Measurements from ENCODE around the gene SPATA2L.
"Not testable (repeated sequence)": the region's sequence is repeated elsewhere in the genome, so short reads cannot be mapped to it uniquely, and the experiment has no call there.

Gene SPATA2L

GRCh38 chr16:89689142-89689541, 12.4 kb downstream of the SPATA2L start:
- no peak for DNase-seq

DNA sequence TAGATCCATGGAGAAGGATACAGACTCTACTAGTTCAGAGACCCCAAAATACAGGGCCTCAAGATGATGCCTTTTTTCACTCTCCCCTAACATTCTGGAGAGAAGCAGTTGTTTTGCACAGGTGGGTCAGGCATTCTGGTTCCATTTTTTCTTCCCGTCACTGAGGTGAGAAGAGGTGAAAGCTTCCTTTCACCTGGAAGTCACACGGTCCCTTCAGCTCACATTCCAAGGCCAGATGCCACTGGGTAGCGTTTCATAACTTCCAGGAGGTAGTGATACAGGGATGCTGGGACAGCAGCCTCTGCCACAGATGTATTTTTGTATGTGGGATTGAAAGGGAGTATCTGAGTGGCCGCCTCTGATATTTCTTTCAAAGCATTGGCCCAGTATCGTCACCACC, 13.1 kb downstream of the SPATA2L start:
- DNase-seq = no peak

DNA sequence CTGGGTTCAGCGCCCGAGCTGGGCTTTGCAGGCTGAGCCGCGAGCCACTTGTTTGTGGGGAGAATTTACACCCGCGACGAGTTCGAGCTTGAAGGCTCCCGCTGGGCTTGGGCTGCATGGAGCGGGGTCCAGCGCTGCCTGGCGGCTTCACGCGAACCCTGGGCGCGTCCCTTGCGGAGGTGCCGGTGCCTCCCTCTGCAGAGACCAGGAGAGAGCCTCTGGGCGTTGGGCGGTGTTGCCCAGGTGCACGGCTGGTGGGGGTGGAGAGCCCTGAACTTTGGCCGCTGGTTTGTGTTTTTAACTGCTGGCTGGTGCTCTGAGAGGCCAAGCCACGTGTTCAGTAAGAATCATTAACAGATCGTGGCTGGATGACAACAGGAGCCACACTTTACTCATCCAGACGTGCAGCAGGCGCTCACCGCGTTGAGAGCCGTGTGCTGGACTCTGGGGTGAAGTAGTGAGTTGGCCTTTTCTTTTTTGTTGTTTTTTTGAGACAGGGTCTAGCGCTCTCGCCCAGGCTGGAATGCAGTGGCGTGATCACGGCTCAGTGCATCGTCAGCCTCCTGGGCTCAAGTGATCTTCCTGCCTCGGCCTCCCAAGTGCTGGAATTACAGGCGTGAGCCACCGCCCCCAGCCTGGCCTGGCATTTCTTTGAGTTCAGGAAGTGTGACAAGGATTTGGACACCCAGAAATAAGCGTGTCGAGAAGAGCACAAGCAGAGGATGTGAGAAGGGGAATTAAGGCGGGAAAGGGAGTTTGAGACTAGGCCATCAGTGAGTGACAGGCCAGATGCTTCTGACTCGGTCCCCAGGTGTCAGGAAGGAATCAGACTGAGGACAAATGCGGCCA, 14.2 kb downstream of the SPATA2L start:
- no peak for DNase-seq

GRCh38 chr16:89686520-89687091, 14.9 kb downstream of the SPATA2L start, which contains the start of gene CDK10:
Gene CDK10, plus strand, starts transcription at chr16:89686689. Its CDS starts 22 bp downstream, at chr16:89686711.
- DNase-seq = peak; percentile 88

GRCh38 chr16:89685916-89686315, 15.6 kb downstream of the SPATA2L start:
- DNase-seq = no peak

DNA sequence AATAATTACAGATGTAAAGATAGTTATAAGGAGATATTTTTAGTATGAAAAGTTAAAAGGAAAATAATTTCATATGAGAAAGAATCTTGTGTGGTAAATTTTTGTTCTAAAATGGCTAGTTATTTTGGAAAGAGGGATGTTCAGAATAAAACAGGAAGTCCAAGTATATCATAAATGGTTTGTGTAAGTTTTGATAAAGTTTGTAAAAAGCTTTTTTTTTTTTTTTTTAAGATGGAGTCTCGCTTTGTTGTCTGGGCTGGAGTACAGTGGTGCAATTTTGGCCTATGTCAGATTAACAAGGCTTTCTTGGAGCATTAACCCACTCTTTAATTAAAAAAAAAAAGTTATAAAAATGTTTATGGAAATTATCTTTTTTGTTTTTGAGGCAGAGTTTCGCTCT, 23.2 kb downstream of the SPATA2L start:
- DNase-seq = no peak

DNA sequence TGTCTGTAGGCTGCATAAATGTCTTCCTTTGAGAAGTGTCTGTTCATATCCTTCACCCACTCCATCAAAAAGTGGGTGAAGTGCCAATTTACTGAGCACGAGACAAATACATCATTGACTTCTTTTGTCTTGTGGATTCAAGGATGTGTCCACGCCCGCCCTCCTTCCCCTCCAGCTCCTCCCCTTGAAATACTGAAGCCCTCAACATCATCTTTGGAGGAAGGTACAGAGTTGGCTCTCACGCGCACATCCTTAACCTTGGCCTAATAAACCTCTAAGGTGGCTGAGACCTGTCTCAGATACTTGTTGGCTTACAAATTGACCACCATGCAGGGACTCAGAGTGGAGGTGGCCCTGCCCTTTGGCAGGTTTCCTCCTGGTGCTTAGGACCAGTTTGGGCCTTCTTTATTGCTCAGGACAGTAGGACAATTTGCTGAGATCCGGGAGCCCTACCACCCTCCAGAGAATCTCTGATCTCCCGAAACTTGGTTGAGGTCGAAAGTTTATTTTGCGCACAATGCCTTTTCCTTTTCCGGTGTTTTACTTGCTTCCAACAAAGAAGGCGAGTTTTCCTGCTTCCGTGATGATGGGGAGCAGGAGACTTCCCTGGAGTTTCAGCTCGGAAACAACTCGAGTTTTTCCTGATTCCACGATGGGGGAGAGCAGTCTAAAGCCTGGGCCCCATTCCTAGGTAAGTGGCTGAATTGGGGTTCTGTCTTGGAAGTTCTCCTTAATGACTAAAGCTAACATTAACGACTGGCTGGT, 29.1 kb downstream of the SPATA2L start:
- DNase-seq = no peak

DNA sequence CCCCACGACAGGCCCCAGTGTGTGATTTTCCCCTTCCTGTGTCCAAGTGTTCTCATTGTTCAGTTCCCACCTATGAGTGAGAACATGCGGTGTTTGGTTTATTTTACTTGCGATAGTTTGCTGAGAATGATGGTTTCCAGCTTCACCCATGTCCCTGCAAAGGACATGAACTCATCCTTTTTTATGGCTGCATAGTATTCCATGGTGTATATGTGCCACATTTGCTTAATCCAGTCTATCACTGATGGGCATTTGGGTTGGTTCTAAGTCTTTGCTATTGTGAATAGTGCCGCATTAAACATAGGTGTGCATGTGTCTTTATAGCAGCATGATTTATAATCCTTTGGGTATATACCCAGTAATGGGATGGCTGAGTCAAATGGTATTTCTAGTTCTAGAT, 29.9 kb downstream of the SPATA2L start:
- not testable (repeated sequence) for DNase-seq

DNA sequence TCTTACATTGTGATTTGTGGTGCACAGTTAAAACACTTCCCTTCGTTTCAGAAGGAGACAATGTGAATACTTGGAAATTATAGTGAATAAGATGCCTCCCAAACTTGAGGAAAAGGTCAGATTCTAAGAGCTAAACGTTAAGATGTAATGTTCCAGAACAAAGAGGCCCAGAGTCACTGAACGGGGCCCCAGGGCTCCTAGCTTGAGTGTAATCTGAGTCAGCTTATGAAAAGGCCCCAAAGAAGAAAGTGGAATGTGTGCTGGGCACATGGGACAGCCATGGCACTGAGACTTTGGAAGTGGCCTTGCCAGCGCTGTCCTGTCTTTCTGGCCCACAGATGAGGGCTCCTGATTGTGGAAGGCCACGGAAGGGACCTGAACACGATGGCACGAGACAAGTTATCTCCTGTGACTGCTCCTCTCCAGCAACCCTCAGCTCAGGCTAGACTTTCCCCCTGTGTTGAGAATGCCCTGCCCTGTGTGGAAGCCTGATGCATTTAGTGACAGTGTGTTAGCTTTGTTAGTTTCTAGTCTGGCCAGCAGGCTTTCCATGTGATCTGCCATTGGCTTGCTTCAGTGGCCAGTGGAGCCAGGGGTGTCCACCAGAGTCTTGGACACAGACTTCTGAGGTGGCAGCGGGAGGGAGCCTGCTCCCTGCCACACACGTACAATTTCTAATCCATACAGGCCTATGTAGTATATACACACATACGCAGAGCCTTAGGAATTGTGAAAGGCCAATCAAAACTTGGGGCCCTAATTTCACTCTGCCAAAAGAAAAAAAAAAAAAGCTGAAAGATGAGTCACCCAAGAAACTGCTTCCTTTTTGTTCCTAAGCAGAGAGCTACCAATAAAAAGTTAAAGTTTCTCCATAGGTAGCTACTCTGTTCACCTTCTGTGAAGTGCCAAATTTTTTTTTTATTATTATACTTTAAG, 30.7 kb downstream of the SPATA2L start:
- no peak for DNase-seq

GRCh38 chr16:89669755-89670154, 31.8 kb downstream of the SPATA2L start:
- no peak for DNase-seq

- no peak for DNase-seq
Measured at GRCh38 chr16:89668790-89669158, 32.7 kb downstream of the SPATA2L start.

DNA sequence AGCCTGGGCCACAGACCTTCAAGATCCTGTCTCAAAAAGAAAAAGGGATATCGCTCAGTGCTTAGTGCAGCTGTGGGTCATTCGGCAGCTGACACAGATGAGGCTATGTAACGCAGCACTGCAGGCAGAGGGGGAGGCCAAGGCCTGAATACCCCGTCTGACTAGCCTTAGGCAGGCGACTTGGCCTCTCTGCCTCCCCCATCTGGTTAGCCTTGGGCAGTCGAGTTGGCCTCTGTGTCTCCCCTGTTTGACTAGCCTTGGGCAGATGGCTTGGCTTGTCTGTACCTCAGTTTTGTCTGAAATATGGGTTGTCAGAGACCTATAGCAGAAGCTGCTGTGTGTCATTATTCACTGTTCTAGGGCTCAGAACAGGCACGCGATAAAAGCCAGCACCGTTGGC, 33.9 kb downstream of the SPATA2L start:
- no peak for DNase-seq

DNA sequence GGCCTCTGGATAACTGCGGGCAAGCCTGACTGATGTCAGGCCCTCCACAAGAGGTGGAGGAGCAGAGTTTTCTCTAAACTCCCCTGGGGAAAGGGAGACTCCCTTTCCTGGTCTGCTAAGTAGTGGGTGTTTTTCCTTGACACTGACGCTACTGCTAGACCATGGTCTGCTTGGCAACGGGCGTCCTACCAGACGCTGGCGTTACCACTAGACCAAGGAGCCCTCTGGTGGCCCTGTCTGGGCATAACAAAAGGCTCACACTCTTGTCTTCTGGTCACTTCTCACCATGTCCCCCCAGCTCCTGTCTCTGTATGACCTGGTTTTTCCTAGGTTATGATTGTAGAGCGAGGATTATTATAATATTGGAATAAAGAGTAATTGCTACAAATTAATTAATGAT, 34.5 kb downstream of the SPATA2L start:
- not testable (repeated sequence) for DNase-seq

DNA sequence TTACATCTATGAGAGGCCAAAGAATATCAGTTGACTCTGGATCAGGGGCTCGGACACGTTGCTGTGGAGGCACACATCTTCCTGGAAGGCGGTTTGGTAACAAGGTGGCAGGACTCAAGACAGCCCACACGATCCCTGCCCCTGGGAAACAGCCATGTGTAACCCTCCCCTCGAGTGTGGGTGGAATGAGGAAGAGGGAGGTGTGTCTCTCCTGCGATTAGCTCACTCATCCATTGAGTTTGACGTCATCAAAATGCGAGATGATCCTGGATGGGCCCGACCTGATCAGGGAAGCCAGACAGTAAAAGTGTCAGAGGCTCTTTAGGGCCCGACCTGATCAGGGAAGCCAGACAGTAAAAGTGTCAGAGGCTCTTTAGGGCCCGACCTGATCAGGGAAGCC, 37.3 kb downstream of the SPATA2L start:
- not testable (repeated sequence) for DNase-seq

DNA sequence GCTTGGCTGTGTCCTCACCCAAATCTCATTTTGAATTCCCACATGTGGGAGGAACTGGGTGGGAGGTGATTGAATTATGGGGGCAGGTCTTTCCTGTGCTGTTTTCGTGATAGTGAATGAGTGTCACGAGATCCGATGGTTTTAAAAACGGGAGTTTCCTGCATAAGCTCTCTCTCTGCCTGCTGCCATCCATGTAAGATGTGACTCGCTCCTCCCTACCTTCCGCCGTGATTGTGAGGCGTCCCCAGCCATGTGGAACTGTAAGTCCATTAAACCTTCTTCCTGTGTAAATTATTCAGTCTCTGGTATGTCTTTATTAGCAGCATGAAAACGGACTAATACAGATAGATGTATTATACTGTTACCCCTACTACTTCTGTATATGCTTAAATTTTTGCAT, 40.3 kb downstream of the SPATA2L start:
- no peak for DNase-seq

- no peak for DNase-seq
Measured at GRCh38 chr16:89660146-89660545, 41.4 kb downstream of the SPATA2L start.

- DNase-seq = peak; percentile 16
Measured at GRCh38 chr16:89658221-89658879, 43.2 kb downstream of the SPATA2L start.

DNA sequence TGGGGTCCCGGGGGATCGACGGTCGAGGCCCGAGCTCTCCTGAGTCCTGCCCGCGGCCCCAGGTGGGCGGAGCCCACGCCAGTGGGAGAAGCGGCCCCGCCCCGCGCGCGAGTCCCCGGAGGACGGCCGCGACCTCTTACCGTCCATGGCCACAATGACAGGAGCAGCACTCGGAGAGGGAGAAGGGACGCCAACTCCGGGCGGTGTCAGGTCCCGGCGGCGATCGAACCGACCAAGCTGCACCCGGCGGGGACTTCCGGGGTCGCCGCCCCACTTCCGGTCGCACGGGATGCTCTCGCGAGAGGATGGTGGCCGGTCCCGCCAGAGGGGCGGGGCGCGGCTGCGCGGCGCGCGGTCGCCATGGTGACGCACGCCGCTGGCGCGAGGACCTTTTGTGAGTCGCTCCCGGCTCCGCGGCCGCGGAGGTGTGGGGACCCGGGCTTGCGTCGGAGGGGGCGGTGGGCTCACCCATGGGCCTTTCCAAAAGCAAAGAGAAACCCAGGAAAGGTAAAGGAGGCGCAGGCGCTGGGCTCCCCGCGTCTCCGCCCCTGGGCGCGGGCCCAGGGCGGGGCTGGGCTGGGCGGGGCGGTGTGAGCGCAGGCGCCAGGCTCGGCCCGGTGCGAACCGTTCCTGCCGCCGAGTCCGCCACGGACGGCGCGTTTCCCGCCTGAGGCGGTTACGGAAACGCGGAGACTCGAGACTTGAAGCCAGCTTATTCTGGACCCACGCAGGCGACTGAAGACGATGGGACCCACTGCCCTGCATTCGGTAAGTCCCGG, 43.9 kb downstream of the SPATA2L start, which contains the start of the genes CHMP1A and SPATA33:
CHMP1A (minus strand) TSS at position 267 of the 779 bp plus-strand sequence; CDS start at position 147, 120 bp downstream.
SPATA33 (plus strand) TSS at position 395 of the 779 bp plus-strand sequence; CDS start at position 471, 76 bp downstream.
- DNase-seq = peak; percentile 93

GRCh38 chr16:89656435-89657121, 44.9 kb downstream of the SPATA2L start:
- no peak for DNase-seq

- DNase-seq = no peak
Measured at GRCh38 chr16:89655062-89655643, 46.4 kb downstream of the SPATA2L start.

All from CD4-positive, alpha-beta T cell treated with Interleukin-17A for 4 hours (primary cell).